Tibial nerve (tissue), 3 donors: ENCODE data around the gene NCAPH2.
A peak's percentile ranks its signal among the peaks of the same experiment; 100 is the strongest.

Experiments used
- CTCF ChIP-seq, 5 experiments: fragments of 200-600 bp in 3 of 5; fragments of 450-650 bp in 2 of 5; sonication (generic) in 3 of 5; IDR thresholded peaks; one replicate each; pipeline ENCODE4 v1.5.1; 2016 to 2019; ENCODE audit warnings: antibody characterized with exemption in 5 of 5, mild to moderate bottlenecking in 3 of 5, moderate library complexity in 2 of 5
- POLR2A ChIP-seq, 2 donors: fragments of 450-650 bp; IDR thresholded peaks; one replicate each; pipeline ENCODE4 v1.6.1; 2017; ENCODE audit warnings: antibody characterized with exemption in 2 of 2, mild to moderate bottlenecking in 2 of 2, moderate library complexity in 2 of 2

- TF ChIP-seq CTCF (IDR thresholded peaks at IDR 0.05): peak in 2 of 5 experiments; percentile 54 to 56
- TF ChIP-seq POLR2A (IDR thresholded peaks at IDR 0.05): no peak
Observed at GRCh38 chr22:50525858-50526107, 17.8 kb downstream of the NCAPH2 start.
